ENCODE results near the gene ZNF575.
"Not testable (repeated sequence)": the region's sequence is repeated elsewhere in the genome, so short reads cannot be mapped to it uniquely, and the experiment has no call there.

ZNF575 gene

DNA sequence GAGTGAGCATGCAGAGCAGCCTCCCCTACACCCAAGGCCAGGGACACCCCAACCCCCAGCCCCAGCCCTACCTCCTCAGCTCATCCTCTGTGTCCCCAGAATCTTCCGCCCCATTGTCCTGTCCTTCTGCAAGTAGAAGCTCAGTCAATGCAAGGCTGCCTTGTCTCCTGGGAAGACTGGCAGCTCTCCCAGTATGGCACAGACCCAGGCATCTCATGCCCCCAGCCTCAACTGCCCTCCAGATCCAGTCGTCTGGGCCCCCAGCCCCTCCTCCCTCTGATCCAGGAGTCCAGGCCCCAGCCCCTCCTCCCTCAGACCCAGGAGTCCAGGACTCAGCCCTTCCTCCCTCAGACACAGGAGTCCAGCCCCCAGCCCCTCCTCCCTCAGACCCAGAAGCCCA lies 13.0 kb downstream of the ZNF575 start:
- no peak for DNase-seq

DNA sequence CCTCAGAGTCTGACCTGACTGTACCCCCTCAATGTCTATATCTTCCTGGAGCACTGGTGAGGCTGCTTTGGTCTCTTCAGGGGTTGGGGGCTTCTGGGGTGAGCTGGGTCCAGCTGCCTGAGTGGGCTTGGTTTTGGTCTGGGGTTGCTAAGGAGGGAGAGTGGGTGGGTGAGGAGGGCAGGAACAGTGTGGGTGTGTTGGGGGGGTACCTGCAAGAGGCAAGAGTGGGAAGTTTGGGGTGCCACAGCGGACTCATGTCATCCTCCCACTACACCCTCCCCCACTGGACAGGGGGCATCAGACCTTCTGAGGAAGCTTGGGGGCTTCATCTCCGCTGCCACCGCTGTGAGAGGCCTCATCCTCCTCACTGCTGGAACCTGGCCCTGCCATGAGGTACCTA lies 13.6 kb downstream of the ZNF575 start:
- no peak for DNase-seq

DNA sequence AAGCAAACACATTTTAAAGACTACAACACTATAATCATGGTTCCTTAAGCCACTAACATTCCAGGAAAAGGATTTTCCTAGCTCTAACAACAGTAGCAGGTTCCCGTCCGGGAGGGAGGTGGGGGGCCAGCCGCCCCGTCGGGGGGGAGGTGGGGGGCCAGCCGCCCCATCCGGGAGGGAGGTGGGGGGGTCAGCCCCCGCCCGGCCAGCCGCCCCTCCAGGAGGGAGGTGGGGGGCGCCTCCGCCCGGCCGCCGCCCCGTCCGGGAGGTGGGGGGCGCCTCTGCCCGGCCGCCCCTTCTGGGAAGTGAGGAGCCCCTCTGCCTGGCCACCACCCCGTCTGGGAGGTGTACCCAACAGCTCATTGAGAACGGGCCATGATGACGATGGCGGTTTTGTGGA lies 14.9 kb downstream of the ZNF575 start:
- DNase-seq: not testable (repeated sequence)

DNA sequence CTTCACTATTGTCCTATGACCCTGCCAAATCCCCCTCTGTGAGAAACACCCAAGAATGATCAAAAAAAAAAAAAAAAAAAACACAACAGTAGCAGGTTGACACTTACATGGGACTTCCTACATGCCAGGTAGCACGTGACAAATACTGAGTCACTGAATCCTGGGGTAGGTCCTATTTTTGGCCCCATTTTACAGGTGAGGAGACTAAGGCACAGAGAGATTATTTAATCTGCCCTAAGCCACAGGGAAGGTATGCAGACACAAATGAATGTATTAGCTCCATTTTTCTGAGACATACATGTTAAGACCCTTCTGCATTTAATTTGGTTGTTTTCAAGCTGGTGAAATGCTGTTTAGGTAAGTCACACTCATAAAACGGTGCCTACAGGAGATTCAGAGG lies 15.7 kb downstream of the ZNF575 start:
- no peak for DNase-seq

DNA sequence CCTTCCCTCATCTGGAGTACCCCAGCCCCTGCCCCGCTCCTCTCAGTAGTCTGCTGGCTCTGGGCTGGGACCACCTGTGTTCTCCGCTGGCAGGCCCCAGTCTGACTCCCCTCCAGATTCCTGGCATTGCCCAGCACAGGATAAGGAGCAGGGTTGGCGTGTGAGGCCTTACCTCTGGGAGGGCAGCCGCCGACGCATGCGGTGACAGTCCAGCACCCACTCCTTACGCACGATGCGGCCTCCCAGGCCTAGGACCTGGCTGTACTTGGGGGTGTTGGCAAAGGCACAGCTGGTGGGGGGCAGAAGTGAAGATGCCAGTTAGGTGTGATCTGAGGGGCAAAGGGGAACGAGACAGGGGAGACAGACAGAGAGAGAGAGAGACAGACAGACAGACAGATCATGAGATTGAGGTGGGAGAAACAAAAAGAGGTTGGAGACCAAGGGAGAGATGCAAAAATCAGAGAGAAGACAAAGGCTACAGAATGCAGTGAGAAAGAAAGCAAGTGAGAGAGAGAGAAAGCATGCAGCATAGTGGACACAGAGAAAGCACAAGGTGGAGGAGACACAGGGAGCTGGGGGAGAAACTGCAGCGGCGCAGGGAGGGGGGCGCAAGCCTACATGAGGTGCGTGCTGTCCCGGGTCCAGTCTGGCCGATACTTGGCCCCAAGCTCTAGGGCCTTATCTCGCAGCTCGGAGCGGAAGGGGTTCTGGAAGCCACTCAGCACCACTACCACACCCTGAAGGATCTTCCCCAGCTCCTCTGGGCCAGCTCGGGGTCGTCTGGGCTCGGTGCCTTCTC lies 18.6 kb downstream of the ZNF575 start:
- DNase-seq: no peak

DNA sequence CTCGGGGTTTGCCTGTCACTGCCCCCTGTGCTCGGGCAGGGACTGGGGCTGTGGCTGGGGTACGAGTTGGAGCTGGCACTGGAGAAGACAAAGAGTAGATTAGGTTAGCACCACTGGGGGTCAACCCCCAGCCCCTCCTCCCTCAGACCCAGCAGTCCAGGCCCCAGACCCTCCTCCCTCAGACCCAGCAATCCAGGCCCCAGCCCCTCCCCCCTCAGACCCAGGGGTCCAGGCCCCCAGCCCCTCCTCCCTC lies 19.1 kb downstream of the ZNF575 start:
- no peak for DNase-seq

DNA sequence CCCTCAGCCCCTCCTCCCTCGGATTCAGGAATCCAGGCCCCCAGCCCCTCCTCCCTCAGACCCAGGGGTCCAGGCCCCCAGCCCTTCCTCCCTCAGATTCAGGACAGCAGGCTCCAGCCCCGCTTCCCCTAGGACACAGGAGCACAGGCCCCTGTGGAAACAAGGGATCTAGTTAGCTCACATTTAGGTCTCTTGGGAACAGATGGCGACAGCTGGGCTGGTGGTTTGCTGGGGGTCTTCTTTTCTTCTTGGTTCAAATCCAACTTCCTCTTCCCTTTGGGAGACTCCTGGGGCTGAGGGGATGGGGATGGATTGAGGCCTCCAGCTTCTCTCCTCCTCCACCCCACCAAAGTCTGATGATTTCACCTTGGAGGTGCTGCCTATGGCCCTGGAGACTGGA lies 19.6 kb downstream of the ZNF575 start:
- DNase-seq: no peak

DNA sequence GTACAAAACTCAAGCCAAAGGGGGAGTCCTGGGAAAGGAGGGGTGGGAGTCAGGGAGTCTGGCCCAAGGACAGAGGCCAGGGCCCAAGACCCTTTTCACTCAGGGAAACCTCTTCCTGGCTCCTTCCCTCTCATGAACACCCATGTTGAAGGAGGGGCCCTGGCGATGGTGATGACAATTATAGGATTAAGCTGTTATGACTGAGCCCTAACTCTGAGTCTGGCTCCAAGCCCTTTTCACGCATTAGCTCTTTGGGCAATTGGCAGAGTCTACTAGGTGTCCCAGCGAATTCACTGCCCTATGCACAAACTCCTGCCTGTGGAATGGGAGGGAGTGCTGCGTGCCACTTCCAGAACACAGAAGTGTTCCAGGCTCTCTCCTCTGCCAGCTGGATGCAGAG lies 20.7 kb downstream of the ZNF575 start:
- no peak for DNase-seq

DNA sequence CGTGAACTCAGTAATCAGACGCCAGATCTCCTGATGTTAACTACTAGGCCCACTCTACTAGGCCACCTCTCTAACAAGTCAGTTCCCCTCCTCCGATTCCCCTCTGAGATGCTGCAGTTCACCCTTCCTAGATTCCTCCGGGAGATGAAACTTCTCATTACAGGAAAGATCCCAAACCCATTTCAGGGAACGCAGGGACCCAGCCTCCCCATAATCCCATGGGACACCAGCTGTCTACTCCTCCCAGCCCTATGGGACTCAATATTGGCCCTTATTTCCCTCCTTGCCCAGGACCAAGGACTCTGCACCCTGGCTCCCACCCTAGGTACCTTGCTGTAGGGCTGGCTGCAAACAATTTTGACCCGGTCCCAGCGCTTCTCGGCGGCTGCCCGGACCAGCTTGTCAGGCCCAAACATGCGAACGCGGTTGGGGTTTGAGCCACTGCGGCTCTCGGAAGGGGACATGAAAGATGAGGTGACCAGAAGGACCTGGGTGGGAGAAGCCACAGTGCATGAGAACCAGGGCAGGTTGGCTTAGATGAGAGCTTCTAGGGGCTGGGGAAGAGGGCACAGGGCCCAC lies 21.4 kb downstream of the ZNF575 start:
- no peak for DNase-seq

DNA sequence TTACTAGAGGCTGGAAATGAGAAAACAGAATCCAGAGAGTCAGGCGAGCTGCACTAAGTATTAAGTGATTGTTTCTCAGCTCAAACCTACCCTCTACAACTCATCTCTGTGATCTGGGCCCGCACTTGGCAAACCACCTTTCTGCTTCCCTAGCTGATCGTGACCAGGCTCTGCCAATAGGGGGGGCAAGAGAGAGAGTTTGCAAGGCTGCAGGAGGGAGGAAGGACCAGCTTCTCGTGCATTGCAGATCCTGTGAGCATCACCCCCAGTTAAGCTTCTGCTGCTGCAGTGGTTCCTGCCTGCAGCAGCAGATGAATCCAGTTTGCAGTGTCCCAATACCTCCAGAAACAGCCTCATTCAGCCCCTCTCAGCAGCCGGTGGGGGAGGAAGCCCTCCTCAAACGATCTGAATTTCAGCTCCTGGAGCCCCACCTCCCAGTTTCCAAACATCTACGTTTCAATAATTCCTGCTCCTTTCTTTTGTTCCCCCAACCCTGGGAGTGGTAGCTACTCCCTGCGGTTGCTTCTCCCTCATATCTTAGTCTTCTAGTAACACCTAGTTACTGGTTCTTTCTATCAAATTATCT lies 22.3 kb downstream of the ZNF575 start:
- DNase-seq: peak; percentile 85 to 89

DNA sequence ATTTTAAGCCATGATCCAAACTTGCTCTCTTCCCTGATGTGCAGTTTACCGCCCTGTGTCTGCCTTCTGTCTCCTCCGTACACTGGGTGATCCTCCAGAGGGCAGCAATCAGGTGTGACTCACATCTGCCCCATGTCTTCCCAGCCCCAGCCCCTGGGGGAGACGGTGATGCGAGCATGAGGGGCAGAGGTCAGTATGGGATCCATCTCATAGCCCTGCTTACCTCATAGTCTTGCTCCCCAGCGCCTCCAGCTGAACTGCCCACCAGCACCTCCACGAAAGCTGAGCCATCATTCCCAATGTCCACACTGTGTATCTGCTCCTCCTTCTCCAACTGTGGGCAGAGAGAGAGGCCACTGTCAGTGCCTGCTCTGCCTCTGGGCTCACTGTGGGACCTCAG lies 27.7 kb downstream of the ZNF575 start:
- DNase-seq: peak in 1 of 2 experiments; percentile 19

DNA sequence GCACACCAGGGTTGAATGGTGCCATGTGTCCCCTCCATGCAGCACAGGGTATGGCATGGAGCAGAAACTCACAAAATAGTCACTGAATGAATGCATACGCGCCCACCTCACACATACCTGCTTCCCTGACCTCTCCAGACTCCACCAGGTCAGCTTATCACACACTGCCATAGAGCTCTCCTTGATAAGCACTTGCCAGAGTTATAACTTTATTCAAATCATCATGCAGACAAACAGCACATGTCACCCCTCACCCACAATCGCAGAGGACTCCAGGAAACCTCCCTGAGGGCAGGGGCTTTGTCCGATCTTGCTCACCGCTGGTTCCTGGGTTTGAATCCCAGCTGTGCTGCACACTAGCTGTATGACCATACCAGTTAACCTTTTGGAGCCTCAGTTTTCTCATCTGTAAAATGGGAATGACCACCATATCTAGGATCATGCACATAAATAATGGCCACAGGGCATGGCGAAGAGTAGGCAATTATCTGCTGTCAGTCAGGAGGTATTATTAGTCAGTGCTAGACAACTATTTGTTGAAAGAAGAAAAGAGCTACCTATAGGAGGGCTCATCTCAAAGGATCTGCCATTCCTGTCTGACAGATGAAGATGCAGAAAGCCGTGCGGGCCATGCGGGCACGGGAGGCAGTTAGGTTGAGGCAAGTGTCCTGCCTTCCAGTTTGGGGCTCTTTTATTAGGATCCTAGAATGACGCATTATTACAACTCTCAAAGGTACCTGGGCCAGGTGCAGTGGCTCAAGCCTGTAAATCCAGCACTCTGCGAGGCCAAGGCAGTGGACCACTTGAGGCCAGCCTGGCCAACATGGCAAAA lies 28.4 kb downstream of the ZNF575 start:
- no peak for DNase-seq

DNA sequence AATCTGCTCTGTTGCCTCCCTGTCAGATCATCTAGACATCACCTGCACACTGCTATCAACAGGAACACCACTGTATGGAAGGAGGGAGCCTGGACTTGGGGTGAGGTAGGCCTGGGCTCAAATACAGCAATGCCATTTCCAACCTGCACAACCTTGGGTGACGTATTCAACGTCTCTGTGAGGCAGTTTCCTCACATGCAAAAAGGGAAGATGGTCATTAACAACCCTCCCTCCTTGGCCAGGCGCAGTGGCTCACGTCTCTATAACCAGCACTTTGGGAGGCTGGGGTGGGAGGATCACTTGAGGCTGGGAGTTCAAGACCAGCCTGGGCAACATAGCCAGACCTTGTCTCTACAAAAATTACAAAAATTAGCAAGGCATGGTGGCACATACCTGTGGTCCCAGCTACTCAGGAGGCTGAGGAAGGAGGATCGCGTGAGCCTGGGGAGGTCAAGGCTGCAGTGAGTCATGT lies 29.3 kb downstream of the ZNF575 start:
- DNase-seq: no peak

DNA sequence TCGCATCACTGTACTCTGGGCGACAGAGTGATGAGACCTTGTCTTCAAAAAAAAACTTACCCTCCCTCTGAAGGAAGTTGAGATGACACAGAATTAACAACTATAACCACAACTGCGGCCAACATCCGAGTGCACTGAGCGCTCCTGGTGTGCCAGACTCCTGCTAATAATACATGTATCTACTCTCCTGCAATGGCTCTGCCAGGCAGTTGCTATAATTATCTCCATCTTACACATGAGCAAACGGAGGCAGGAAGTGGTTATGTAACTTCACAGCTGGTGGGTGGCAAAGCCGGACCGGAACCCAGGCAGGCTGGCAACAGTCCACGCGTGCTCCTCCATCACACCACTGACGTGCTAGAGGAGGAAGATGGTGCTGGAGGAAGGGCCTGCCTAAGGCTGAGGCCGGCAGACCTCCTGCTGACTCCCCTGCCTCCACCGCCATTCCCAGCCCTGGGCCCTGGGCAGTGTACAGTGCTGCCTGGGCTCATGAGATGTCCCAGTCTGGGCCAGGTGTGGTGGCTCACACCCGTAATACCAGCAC lies 29.8 kb downstream of the ZNF575 start:
- DNase-seq: peak; percentile 57 to 70

DNA sequence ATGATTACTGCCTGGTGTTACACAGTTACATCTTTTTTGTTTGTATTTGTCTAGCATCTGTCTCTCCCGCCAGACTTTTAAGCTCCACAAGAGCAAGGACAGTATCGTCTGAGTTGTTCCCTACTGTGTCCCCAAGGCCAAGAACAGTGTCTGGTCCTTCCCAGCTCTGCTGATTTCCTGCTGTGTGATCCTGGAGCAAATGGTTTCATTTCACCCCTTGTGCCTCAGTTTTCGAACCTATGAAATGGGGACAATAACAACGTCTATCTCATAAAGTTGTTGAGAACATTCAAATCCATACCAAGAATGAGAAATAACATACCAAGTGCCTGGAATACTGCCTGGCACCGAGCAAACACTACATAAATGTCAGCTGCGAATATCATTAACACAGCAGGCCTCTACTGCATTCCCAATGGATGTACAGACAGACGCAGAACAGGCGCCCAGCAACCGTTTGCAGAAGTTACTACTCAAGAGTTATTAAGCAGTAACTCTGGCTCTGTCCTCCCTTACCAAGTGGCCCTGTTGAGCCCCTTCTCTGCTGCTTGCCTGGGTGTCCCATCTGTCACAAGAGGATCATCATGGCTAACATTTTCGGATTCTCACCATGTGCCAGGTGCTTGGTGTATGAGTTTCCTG lies 30.9 kb downstream of the ZNF575 start:
- DNase-seq: no peak

DNA sequence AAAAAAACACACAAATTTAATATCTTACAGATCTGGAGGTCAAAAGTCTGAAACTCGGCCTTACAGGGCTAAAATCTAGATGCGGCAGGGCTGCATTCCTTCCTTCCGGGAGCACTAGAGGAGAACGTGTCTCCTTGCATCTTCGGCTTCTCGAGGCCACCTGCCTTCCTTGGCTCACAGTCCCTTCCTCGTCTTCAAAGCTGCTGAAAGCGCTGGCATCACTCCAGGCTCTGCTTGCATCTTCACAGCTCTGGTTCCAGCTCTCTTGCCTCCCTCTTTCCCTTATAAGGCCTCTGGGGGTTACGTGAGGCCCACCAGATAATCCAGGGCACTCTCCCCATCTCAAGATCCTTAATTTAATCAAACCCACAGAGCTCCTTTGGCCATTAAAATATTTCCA lies 31.8 kb downstream of the ZNF575 start:
- no peak for DNase-seq

DNA sequence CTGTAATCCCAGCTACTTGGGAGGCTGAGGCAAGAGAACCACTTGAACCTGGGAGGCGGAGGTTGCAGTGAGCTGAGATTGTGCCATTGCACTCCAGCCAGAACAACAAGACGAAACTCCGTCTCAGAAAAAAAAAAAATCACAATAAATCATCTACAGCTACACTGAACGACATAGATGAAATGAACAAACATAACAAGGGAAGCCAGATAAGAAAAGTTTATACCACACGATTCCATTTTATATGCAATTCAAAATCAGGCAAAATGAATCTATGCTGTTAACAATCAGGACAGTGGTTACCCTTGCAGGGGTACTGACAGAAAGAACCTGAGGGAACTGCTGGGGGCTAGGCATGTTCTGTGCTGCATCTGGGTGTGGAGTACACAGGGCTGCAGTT lies 36.7 kb downstream of the ZNF575 start:
- no peak for DNase-seq

DNA sequence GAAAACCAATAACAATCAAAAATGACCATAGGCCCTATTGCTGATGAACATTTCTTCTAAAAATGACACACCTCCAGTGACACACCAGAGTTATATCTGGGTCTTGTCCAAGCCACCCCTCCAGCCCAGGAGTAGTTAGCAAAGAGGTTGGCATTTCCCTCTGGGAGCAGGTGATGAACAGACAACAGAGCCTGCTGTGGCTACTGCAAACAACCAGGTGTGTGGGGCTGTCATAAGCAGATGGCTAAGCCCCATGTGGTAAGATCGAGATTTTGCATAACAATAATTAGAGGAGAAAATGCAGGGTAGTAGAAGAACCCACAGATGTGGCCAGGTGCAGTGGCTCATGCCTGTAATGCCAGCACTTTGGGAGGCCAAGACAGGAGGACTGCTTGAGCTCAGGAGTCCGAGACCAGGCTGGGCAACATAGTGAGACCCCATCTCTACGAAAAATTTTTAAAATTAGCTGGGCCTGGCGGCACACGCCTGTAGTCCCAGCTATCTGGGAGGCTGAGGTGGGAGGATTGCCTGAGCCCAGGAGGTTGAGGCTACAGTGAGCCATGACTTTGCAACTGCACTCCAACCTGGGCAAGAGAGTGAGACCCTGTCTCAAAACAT lies 37.3 kb downstream of the ZNF575 start:
- no peak for DNase-seq

DNA sequence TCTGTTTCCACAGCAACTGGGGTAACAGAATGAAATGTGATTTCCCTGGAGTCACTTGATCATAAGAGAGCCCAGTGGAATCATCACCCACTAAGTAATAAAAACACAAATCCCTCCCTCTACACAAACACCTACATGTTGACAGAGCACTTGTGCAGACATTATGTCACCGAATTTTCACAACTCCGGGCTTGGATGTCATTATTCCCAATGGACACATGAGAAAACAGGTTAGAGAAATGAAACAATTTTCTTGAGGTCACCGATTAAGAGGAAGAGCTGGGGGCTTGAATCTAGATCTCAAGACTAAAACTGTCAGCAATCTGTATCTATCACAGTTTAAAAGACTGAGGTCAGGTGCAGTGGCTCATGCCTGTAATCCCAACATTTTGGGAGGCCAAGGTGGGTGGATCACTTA lies 39.2 kb downstream of the ZNF575 start:
- DNase-seq: no peak

DNA sequence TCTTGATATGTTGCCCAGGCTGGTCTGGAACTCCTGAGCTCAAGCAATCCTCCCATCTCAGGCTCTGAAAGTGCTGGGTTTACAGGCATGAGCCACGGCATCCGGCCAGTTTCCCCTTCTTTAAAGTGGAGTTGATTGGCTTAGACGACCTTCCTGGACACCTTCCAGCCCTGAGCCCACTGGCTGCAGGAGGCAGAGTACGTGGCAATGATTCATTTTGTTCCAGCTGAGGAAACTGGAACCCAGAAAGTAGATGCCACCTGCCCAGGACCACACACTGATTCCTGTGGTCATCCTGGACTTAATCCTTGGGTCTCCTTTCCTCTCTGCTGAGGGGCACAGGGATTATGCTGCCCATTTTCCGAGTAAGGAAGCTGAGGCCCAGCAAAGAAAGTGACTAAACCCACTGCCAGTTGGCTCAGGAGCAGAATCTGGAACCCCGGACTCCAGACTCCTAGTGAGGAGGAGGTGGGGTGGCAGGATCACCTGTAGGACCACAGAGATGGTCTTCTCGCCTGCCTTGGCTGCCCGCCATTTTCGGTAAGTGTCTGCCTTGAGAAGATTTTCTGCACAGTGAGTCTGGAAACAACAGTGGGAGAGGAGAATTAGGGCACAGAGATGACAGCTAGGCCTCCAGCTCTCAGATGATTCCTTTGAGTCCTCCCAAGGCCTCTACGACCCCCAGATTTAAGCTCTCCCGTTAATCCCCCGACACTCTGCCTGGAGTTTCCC lies 41.6 kb downstream of the ZNF575 start:
- DNase-seq: no peak

DNA sequence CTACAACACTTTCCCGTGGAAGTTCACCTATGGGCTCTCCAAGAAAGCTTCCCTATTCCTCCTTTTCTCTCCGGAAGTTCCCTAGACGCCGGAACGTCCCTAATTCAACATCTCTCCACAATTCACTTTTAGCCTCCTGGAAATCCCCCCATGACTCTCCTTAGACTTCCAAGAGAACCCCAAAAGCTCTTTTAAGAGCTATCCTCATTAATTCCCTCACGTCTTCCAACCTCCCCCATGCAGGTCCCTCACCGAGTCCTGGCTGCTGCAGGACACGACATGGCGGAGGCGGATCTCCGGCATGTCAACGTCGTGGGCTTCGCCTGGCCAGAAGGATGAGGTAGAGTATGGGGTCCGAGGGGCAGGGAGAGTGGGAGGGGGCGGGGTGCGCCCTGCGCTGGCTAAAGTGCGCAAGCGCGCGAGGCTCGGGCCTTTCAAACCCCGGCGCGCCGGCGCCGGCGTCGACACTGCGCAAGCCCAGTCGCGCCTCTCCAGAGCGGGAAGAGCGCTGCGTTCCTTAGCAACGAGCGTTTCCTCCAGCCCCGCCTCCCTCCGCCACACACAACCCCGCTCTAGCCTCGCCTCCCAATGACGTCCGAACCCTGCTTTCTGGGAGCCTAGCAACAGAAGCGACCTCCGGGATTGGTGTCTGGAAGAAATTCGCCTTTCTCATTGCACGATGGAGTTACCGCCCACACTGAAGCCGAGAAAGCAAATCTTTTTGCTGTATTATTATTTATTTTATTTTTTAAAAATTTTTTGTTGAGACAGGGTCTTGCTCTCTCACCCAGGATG lies 42.4 kb downstream of the ZNF575 start, which contains the start of the genes PINLYP and XRCC1:
Gene PINLYP, plus strand, starts transcription at position 646 of the 795 bp plus-strand sequence. CDS start 1,391 bp downstream, outside the sequence.
Gene XRCC1, minus strand, starts transcription at position 372 of the 795 bp plus-strand sequence. Its CDS starts 69 bp downstream, at position 303.
- peak; percentile 96 to 98 for DNase-seq
